Tibial nerve (tissue), 4 donors: ENCODE measurements around the gene CPSF7.

ENCODE experiments used
- EP300 ChIP-seq, 2 donors: sonication (generic); formaldehyde crosslinking; IDR thresholded peaks; one replicate each; pipeline ENCODE4 v1.6.1; 2017; ENCODE audit warnings: antibody characterized with exemption in 2 of 2, mild to moderate bottlenecking in 1 of 2
- POLR2A ChIP-seq, 2 donors: fragments of 450-650 bp; IDR thresholded peaks; one replicate each; pipeline ENCODE4 v1.6.1; 2017; ENCODE audit warnings: antibody characterized with exemption in 2 of 2, mild to moderate bottlenecking in 2 of 2, moderate library complexity in 2 of 2
- TF ChIP-seq, protein P1 (sequence below), 5 experiments: fragments of 200-600 bp in 3 of 5; fragments of 450-650 bp in 2 of 5; sonication (generic) in 3 of 5; IDR thresholded peaks; one replicate each; pipeline ENCODE4 v1.5.1; 2016 to 2019; ENCODE audit warnings: antibody characterized with exemption in 5 of 5, mild to moderate bottlenecking in 3 of 5, moderate library complexity in 2 of 5

DNA sequence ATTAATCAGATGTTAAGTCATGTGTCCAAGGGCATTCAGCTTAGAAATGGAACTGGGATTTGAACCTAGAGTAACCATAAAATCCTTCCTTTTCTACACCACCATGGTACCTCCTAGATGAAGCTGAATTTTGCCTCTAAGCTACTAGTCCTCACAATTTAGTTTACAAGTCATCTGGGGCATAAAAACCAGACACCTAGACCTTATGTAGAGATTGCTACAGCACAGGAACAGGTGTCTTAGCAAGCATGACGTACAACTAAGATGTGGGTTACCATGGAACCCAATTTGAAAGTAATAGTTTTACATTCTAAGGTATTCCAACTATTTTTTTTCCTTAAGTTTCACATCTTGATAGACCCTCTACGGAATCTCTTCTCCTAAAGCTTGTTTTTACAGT, 28.2 kb downstream of the CPSF7 start:
- TF ChIP-seq, protein P1, sequence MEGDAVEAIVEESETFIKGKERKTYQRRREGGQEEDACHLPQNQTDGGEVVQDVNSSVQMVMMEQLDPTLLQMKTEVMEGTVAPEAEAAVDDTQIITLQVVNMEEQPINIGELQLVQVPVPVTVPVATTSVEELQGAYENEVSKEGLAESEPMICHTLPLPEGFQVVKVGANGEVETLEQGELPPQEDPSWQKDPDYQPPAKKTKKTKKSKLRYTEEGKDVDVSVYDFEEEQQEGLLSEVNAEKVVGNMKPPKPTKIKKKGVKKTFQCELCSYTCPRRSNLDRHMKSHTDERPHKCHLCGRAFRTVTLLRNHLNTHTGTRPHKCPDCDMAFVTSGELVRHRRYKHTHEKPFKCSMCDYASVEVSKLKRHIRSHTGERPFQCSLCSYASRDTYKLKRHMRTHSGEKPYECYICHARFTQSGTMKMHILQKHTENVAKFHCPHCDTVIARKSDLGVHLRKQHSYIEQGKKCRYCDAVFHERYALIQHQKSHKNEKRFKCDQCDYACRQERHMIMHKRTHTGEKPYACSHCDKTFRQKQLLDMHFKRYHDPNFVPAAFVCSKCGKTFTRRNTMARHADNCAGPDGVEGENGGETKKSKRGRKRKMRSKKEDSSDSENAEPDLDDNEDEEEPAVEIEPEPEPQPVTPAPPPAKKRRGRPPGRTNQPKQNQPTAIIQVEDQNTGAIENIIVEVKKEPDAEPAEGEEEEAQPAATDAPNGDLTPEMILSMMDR (IDR thresholded peaks at IDR 0.05): no peak
- no peak for TF ChIP-seq EP300 (IDR thresholded peaks at IDR 0.05)
- TF ChIP-seq POLR2A (IDR thresholded peaks at IDR 0.05): no peak
